H9 (cell line): ENCODE measurements around the gene KDM2B. TPM values are rescaled to one million over a fixed set of nuclear protein-coding genes. Genes with fewer than 3 reads are reported as not detected.

ENCODE experiments used
- DNase-seq: peaks from one replicate; pipeline ENCODE4 v3.0.0-alpha.2; 2017
- H2AFZ ChIP-seq: one replicate; pipeline ENCODE4 v1.6.1; 2013; ENCODE audit warnings: mild to moderate bottlenecking, low read length, control low read depth, moderate library complexity
- H2AK5ac ChIP-seq: 2 replicates; pipeline ENCODE4 v1.6.1; 2013; ENCODE audit warnings: low read length, control low read depth, mixed read lengths; ENCODE audit not compliant: insufficient read length
- H2BK120ac ChIP-seq: one replicate; pipeline ENCODE4 v1.6.1; 2013; ENCODE audit warnings: low read depth, mild to moderate bottlenecking, low read length, control low read depth, inconsistent platforms; ENCODE audit not compliant: poor library complexity, severe bottlenecking
- H2BK12ac ChIP-seq: 2 replicates; pipeline ENCODE4 v1.6.1; 2013; ENCODE audit warnings: low read length, control low read depth, mixed read lengths, low read depth; ENCODE audit not compliant: insufficient read length
- H2BK15ac ChIP-seq: 2 replicates; pipeline ENCODE4 v1.6.1; 2013; ENCODE audit warnings: low read depth, low read length, control low read depth
- H2BK20ac ChIP-seq: one replicate; pipeline ENCODE4 v1.6.1; 2013; ENCODE audit warnings: low read depth, mild to moderate bottlenecking, low read length, control low read depth, inconsistent platforms; ENCODE audit not compliant: poor library complexity, severe bottlenecking
- H2BK5ac ChIP-seq: 2 replicates; pipeline ENCODE4 v1.6.1; 2013; ENCODE audit warnings: low read length, control low read depth, mixed read lengths; ENCODE audit not compliant: insufficient read length
- H3K14ac ChIP-seq: 2 replicates; pipeline ENCODE4 v1.6.1; 2013; ENCODE audit warnings: low read length, control low read depth; ENCODE audit not compliant: insufficient read depth
- H3K18ac ChIP-seq: 2 replicates; pipeline ENCODE4 v1.6.1; 2013; ENCODE audit warnings: low read depth, mild to moderate bottlenecking, mixed read lengths, low read length, control low read depth; ENCODE audit not compliant: insufficient read length
- H3K23ac ChIP-seq: 2 replicates; pipeline ENCODE4 v1.6.1; 2013; ENCODE audit warnings: low read length, control low read depth, mixed read lengths, low read depth; ENCODE audit not compliant: insufficient read length
- H3K23me2 ChIP-seq: 2 replicates; pipeline ENCODE4 v1.6.1; 2013; ENCODE audit warnings: low read depth, mild to moderate bottlenecking, mixed read lengths, low read length, control low read depth; ENCODE audit not compliant: insufficient read length, poor library complexity, severe bottlenecking
- H3K27ac ChIP-seq: 2 replicates; pipeline ENCODE4 v1.5.1; 2013; ENCODE audit warnings: low read length, control low read depth, mixed read lengths, low read depth; ENCODE audit not compliant: insufficient read length
- H3K27me3 ChIP-seq: 2 replicates; pipeline ENCODE4 v1.6.1; 2013; ENCODE audit warnings: low read length, control low read depth, inconsistent platforms; ENCODE audit not compliant: insufficient read depth
- H3K4ac ChIP-seq: 2 replicates; pipeline ENCODE4 v1.6.1; 2013; ENCODE audit warnings: low read depth, mild to moderate bottlenecking, control low read depth, inconsistent platforms, low read length, moderate library complexity
- H3K4me1 ChIP-seq: 2 replicates; pipeline ENCODE4 v1.6.1; 2013; ENCODE audit warnings: low read length, control low read depth, inconsistent platforms; ENCODE audit not compliant: insufficient read depth
- H3K4me2 ChIP-seq: 2 replicates; pipeline ENCODE4 v1.6.1; 2013; ENCODE audit warnings: low read length, control low read depth, mixed read lengths; ENCODE audit not compliant: insufficient read length, insufficient read depth
- H3K56ac ChIP-seq: 2 replicates; pipeline ENCODE4 v1.6.1; 2013; ENCODE audit warnings: low read depth, mild to moderate bottlenecking, mixed read lengths, low read length, control low read depth; ENCODE audit not compliant: insufficient read length
- H3K79me1 ChIP-seq: 2 replicates; pipeline ENCODE4 v1.6.1; 2013; ENCODE audit warnings: low read depth, mild to moderate bottlenecking, moderate library complexity, low read length, control low read depth, inconsistent platforms; ENCODE audit not compliant: insufficient read depth, poor library complexity, severe bottlenecking
- H3K79me2 ChIP-seq: 2 replicates; pipeline ENCODE4 v1.6.1; 2013; ENCODE audit warnings: low read length, control low read depth, inconsistent platforms; ENCODE audit not compliant: insufficient read depth
- H3K9ac ChIP-seq: 2 replicates; pipeline ENCODE4 v1.6.1; 2013; ENCODE audit warnings: low read length, control low read depth, mixed read lengths; ENCODE audit not compliant: insufficient read length; ENCODE audit errors: extremely low read depth
- H3K9me3 ChIP-seq: one replicate; pipeline ENCODE4 v1.6.1; 2013; ENCODE audit warnings: low read depth, low read length, inconsistent platforms; ENCODE audit not compliant: control insufficient read depth
- H3T11ph ChIP-seq: one replicate; pipeline ENCODE4 v1.6.1; 2013; ENCODE audit warnings: mild to moderate bottlenecking, low read length, control low read depth, inconsistent platforms
- H4K20me1 ChIP-seq: one replicate; pipeline ENCODE4 v1.6.1; 2013; ENCODE audit not compliant: control insufficient read depth, insufficient read length, insufficient read depth
- H4K5ac ChIP-seq: 2 replicates; pipeline ENCODE4 v1.6.1; 2013; ENCODE audit warnings: low read depth, mild to moderate bottlenecking, mixed read lengths, low read length, control low read depth; ENCODE audit not compliant: insufficient read length
- H4K8ac ChIP-seq: replicated peaks from 2 replicates; pipeline ENCODE4 v1.6.1; 2013; ENCODE audit warnings: low read length, control low read depth, mixed read lengths, low read depth; ENCODE audit not compliant: insufficient read length
- H4K91ac ChIP-seq: 2 replicates; pipeline ENCODE4 v1.6.1; 2013; ENCODE audit warnings: low read depth, mild to moderate bottlenecking, moderate library complexity, mixed read lengths, low read length, control low read depth; ENCODE audit not compliant: insufficient read length
- H3K27ac Mint-ChIP-seq, 3 experiments: 2 replicates in 2 of 3; 3 replicates in 1 of 3; pipeline ENCODE4 v1.8.0; 2020 to 2021; ENCODE audit warnings: mixed read lengths in 3 of 3, mild to moderate bottlenecking in 1 of 3, moderate library complexity in 1 of 3
- H3K27me3 Mint-ChIP-seq: 2 replicates; pipeline ENCODE4 v1.8.0; 2021; ENCODE audit warnings: low read depth, mild to moderate bottlenecking, moderate library complexity, mixed read lengths
- H3K36me3 Mint-ChIP-seq, 3 experiments: 2 replicates in 2 of 3; 3 replicates in 1 of 3; pipeline ENCODE4 v1.8.0; 2020 to 2021; ENCODE audit warnings: low read depth in 3 of 3, mixed read lengths in 3 of 3; ENCODE audit not compliant: insufficient read depth in 1 of 3
- H3K4me1 Mint-ChIP-seq, 2 experiments: 2 replicates each; pipeline ENCODE4 v1.8.0; 2020; ENCODE audit warnings: mixed read lengths in 2 of 2
- H3K4me3 Mint-ChIP-seq, 2 experiments: 2 replicates in 1 of 2; 3 replicates in 1 of 2; pipeline ENCODE4 v1.8.0; 2020 to 2021; ENCODE audit warnings: mild to moderate bottlenecking in 2 of 2, mixed read lengths in 2 of 2, moderate library complexity in 1 of 2
- H3K9me3 Mint-ChIP-seq, 2 experiments: 2 replicates in 1 of 2; 3 replicates in 1 of 2; pipeline ENCODE4 v1.8.0; 2020; ENCODE audit warnings: mild to moderate bottlenecking in 2 of 2, mixed read lengths in 2 of 2, moderate library complexity in 1 of 2
- WGBS: extraction: QIAGEN DNeasy Blood & Tissue Kit; methylation state at CpG from one replicate; pipeline ENCODE4 v1.1.7; 2013; ENCODE audit warnings: missing lambda C conversion rate, low lambda C conversion rate, mixed read lengths; ENCODE audit not compliant: insufficient read length; ENCODE audit errors: extremely low coverage; 5-methylcytosine and 5-hydroxymethylcytosine counted together
- total RNA-seq: library from RNA; stranded (reverse); gene quantifications from 2 replicates; pipeline ENCODE4 v1.2.1, GENCODE V29; 2021
- TF ChIP-seq, protein P1 (sequence below): fragments of 200-600 bp; sonication (generic); conservative IDR thresholded peaks from 3 replicates; pipeline ENCODE4 v1.8.0; 2021; ENCODE audit warnings: antibody characterized with exemption, mild to moderate bottlenecking

The KDM2B gene
- total RNA-seq, 1 experiment from 2014 or later: 143 TPM

DNA sequence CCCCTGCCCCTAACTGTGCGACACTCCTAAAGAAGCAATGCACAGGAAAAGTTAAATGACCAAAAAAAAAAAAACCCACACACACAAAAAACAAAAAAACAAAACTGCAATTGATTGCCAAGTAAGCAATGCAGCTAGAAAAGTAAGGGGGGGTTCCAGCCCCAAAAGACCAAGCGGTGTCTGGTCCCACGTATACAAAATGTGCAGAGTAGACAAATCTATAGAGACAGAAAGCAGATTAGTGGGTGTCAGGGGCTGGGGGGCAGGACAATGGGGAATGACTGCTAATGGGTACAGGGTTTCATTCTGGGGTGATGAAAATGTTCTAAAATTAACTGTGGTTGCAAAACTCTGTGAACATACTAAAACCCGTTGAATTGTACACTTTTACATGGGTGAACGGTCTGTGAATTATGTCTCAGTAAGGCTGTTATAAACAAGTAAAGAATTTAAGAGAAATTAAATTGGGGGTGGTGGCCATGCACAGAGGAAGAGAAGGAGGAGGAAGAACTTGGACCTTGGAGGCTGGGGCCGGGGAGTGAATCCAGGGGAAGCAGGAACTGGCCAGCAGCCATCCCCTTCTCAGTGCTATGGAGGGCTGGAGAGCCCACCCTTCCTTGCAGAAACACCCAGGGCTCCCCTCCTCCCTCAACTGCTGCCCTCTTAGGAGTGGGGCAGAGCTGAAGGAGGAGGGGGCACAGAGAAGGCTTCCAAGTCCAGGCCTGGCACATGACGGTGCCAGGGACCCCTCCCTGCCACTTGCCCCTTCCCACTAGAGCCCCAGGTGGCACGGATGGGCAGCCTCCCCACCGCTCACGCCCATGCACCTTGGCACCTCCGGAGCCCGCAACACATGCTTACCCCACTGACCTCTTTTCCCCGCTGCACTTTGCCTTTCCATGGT lies 45.4 kb downstream of the KDM2B start:
- Mint-ChIP-seq H3K4me1 (peaks cover 51 to 68% of the 10 kb centered on the region in 2 experiments), H3K9me3 (no peaks in the 10 kb centered on the region; a peak in 2 of 5 replicates), H3K27me3 (peaks cover 23% of the 10 kb centered on the region), H3K27ac (peak overlapping the region; percentile 26 to 43 (median 36); a peak in 3 of 7 replicates), H3K4me3 (peak overlapping the region; percentile 49 to 76), H3K36me3 (peaks cover 35 to 58% (median 53%) of the 10 kb centered on the region in 3 experiments)
- DNase-seq: no peak
- H2AK5ac ChIP-seq: no peak overlapping the region
- no peak overlapping the region for H4K91ac ChIP-seq
- H2BK20ac ChIP-seq: no peak overlapping the region
- H2BK15ac ChIP-seq: no peak overlapping the region
- H3T11ph ChIP-seq: no peak overlapping the region
- H3K23me2 ChIP-seq: peaks cover 19% of the 10 kb centered on the region
- H3K79me1 ChIP-seq: no peaks in the 10 kb centered on the region
- H3K14ac ChIP-seq: no peak overlapping the region
- no peaks in the 10 kb centered on the region for H3K9me3 ChIP-seq
- H3K4me2 ChIP-seq: no peak overlapping the region
- no peak overlapping the region for H3K9ac ChIP-seq
- H3K4ac ChIP-seq: no peak overlapping the region
- TF ChIP-seq, protein P1, sequence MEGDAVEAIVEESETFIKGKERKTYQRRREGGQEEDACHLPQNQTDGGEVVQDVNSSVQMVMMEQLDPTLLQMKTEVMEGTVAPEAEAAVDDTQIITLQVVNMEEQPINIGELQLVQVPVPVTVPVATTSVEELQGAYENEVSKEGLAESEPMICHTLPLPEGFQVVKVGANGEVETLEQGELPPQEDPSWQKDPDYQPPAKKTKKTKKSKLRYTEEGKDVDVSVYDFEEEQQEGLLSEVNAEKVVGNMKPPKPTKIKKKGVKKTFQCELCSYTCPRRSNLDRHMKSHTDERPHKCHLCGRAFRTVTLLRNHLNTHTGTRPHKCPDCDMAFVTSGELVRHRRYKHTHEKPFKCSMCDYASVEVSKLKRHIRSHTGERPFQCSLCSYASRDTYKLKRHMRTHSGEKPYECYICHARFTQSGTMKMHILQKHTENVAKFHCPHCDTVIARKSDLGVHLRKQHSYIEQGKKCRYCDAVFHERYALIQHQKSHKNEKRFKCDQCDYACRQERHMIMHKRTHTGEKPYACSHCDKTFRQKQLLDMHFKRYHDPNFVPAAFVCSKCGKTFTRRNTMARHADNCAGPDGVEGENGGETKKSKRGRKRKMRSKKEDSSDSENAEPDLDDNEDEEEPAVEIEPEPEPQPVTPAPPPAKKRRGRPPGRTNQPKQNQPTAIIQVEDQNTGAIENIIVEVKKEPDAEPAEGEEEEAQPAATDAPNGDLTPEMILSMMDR: no peak
- H4K5ac ChIP-seq: no peak overlapping the region
- H3K27ac ChIP-seq: no peak overlapping the region
- peaks cover 10% of the 10 kb centered on the region; the same call in 1 of the 2 replicates for H3K4me1 ChIP-seq
- no peaks in the 10 kb centered on the region for H3K27me3 ChIP-seq
- H3K18ac ChIP-seq: no peak overlapping the region
- no CpG with 5 or more reads among the region's 13 CpGs for WGBS
- H2BK12ac ChIP-seq: no peak overlapping the region
- H2AFZ ChIP-seq: no peak overlapping the region
- peaks cover 2% of the 10 kb centered on the region; the same call in 1 of the 2 replicates for H3K79me2 ChIP-seq
- no peak overlapping the region for H3K23ac ChIP-seq
- no peak overlapping the region for H4K8ac ChIP-seq
- H2BK5ac ChIP-seq: no peak overlapping the region
- no peak overlapping the region for H3K56ac ChIP-seq
- H4K20me1 ChIP-seq: peaks cover 3% of the 10 kb centered on the region
- H2BK120ac ChIP-seq: no peak overlapping the region
